Osteoblast (primary cell): ENCODE data around the gene SMR3B. TPM values are rescaled to one million over a fixed set of nuclear protein-coding genes. Genes with fewer than 3 reads are reported as not detected.

Experiments
- DNase-seq: peaks from one replicate; pipeline ENCODE4 v3.0.0; 2011; ENCODE audit warnings: low spot score, mixed read lengths; ENCODE audit not compliant: insufficient read length; ENCODE audit errors: missing footprints
- H2AFZ ChIP-seq: 2 replicates; pipeline ENCODE4 v1.6.0; 2011; ENCODE audit warnings: mild to moderate bottlenecking, low read length
- H3K27ac ChIP-seq: 2 replicates; pipeline ENCODE4 v1.5.1; 2011; ENCODE audit warnings: mild to moderate bottlenecking, low read depth, low read length, moderate library complexity
- H3K27me3 ChIP-seq: 2 replicates; pipeline ENCODE4 v1.6.0; 2012; ENCODE audit warnings: mild to moderate bottlenecking, control low read depth, inconsistent platforms, low read length, moderate library complexity; ENCODE audit not compliant: insufficient read depth
- H3K36me3 ChIP-seq: 2 replicates; pipeline ENCODE4 v1.5.1; 2011; ENCODE audit warnings: mild to moderate bottlenecking, low read length, control low read depth, moderate library complexity; ENCODE audit not compliant: insufficient read depth
- H3K4me1 ChIP-seq: 2 replicates; pipeline ENCODE4 v1.5.1; 2011; ENCODE audit warnings: mild to moderate bottlenecking, low read length, control low read depth, moderate library complexity; ENCODE audit not compliant: insufficient read depth
- H3K4me2 ChIP-seq: 2 replicates; pipeline ENCODE4 v1.6.0; 2011; ENCODE audit warnings: mild to moderate bottlenecking, low read length; ENCODE audit not compliant: insufficient read depth
- H3K4me3 ChIP-seq: fragments of 200-600 bp; sonication (generic); 3 replicates; pipeline ENCODE4 v1.5.1; 2012; ENCODE audit warnings: mild to moderate bottlenecking, low read length, inconsistent platforms; ENCODE audit not compliant: insufficient read depth
- H3K79me2 ChIP-seq: 2 replicates; pipeline ENCODE4 v1.6.0; 2012; ENCODE audit warnings: mild to moderate bottlenecking, low read length, control low read depth, inconsistent platforms; ENCODE audit not compliant: insufficient read depth
- H3K9me3 ChIP-seq: 2 replicates; pipeline ENCODE4 v1.5.1; 2011; ENCODE audit warnings: low read depth, low read length, control low read depth
- H4K20me1 ChIP-seq: 2 replicates; pipeline ENCODE4 v1.6.0; 2012; ENCODE audit warnings: mild to moderate bottlenecking, low read length, control low read depth; ENCODE audit not compliant: insufficient read depth
- total RNA-seq: library from RNA; depleted of rRNA; stranded (reverse); fragments of >200 nt; gene quantifications from 2 replicates; pipeline ENCODE4 v1.2.3, GENCODE V29; 2012
- TF ChIP-seq, protein P1 (sequence below): IDR thresholded peaks from 2 replicates; pipeline ENCODE4 v1.5.1; 2011; ENCODE audit warnings: mild to moderate bottlenecking, low read depth, low read length, moderate library complexity; ENCODE audit errors: extremely low read depth

Gene SMR3B
- total RNA-seq, 1 donor: not detected

DNA sequence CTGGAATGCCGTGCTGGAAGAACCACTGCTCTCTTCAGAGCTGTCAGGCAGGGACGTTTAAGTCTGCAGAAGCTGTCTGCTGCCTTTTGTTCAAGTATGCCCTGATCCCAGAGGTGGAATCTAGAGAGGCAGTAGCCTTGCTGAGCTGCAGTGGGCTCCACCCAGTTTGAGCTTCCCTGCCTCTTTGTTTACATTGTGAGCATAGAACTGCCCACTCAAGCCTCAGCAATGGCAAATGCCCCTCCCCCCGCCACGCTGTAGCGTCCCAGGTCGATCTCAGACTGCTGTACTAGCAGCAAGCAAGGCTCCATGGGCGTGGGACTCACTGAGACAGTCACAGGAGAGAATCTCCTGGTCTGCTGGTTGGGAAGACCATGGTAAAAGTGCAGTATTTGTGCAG lies 54.3 kb downstream of the SMR3B start:
- Histone ChIP-seq H3K9me3 (no peaks in the 10 kb centered on the region), H2AFZ (no peak overlapping the region), H3K4me3 (no peak overlapping the region), H4K20me1 (no peaks in the 10 kb centered on the region), H3K79me2 (no peaks in the 10 kb centered on the region), H3K36me3 (no peaks in the 10 kb centered on the region), H3K27ac (no peak overlapping the region), H3K27me3 (no peaks in the 10 kb centered on the region), H3K4me1 (no peaks in the 10 kb centered on the region), H3K4me2 (no peak overlapping the region)
- TF ChIP-seq, protein P1, sequence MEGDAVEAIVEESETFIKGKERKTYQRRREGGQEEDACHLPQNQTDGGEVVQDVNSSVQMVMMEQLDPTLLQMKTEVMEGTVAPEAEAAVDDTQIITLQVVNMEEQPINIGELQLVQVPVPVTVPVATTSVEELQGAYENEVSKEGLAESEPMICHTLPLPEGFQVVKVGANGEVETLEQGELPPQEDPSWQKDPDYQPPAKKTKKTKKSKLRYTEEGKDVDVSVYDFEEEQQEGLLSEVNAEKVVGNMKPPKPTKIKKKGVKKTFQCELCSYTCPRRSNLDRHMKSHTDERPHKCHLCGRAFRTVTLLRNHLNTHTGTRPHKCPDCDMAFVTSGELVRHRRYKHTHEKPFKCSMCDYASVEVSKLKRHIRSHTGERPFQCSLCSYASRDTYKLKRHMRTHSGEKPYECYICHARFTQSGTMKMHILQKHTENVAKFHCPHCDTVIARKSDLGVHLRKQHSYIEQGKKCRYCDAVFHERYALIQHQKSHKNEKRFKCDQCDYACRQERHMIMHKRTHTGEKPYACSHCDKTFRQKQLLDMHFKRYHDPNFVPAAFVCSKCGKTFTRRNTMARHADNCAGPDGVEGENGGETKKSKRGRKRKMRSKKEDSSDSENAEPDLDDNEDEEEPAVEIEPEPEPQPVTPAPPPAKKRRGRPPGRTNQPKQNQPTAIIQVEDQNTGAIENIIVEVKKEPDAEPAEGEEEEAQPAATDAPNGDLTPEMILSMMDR: no peak
- no peak for DNase-seq

Other genes starting within 250 kb of the SMR3B start
- gene PRR27, start 228.9 kb upstream of the SMR3B start, total RNA-seq: not detected in 2 replicates
- not detected in 2 replicates for gene ODAM, start 187.4 kb upstream of the SMR3B start, total RNA-seq
- gene FDCSP, start 157.0 kb upstream of the SMR3B start, total RNA-seq: not detected in 2 replicates
- not detected in 2 replicates for gene CSN3, start 140.5 kb upstream of the SMR3B start, total RNA-seq
- gene CABS1, start 48.1 kb upstream of the SMR3B start, total RNA-seq: not detected in 2 replicates
- gene SMR3A, start 22.4 kb upstream of the SMR3B start, total RNA-seq: not detected in 2 replicates
- not detected in 2 replicates for gene OPRPN, start 14.8 kb downstream of the SMR3B start, total RNA-seq
- gene MUC7, start 89.1 kb downstream of the SMR3B start, total RNA-seq: not detected in 2 replicates
- gene AMTN, start 135.4 kb downstream of the SMR3B start, total RNA-seq: not detected in 2 replicates
- gene AMBN, start 209.1 kb downstream of the SMR3B start, total RNA-seq: not detected in 2 replicates
- gene ENAM, start 245.6 kb downstream of the SMR3B start, total RNA-seq: not detected in 2 replicates